Ovary (tissue), 9 donors: ENCODE data around the gene PAGE4. TPM values are rescaled to one million over a fixed set of nuclear protein-coding genes. Genes with fewer than 3 reads are reported as not detected.

Experiments used
- polyA plus RNA-seq, 2 donors: library from polyadenylated mRNA; stranded (reverse); fragments of 200-250 nt in 1 of 2; fragments of 350-450 nt in 1 of 2; fragmentation: Illumina TruSeq in 1 of 2; extraction: RNeasy Lipid Tissue Mini Kit (QIAGEN cat#74804) in 1 of 2; gene quantifications; one replicate each; pipeline ENCODE4 v1.2.3, GENCODE V29; 2013 to 2014
- total RNA-seq, 7 donors: library from RNA; depleted of rRNA in 2 of 7; stranded (reverse); fragments of >200 nt in 2 of 7; fragmentation: NEBNext Ultra II Directional in 3 of 7; extraction: Animal tissue kit (Norgen Biotek cat#: 25700) in 3 of 7; gene quantifications; one replicate each; pipeline versions ENCODE4 v1.1.0 to v1.2.4, GENCODE V29; 2016 to 2023
- donor health status: DM: no; HTN: no; CAD: no; lungs with moderate emphysema.
- donor health status: DM: no; HTN: no; CAD: no.
- donor health status: Bipolar disorder and iron deficiency.
- donor health status: DM: yes; HTN: yes; CAD: no.
- donor health status: DM: no; HTN: no; CAD: no.
- donor health status: DM: yes; HTN: yes; CAD: no.

The PAGE4 gene
- total and polyA plus RNA-seq, 9 donors = 0.71 to 9.2 (median 8.0) TPM; not detected in 4

Other genes starting within 250 kb of the PAGE4 start
- gene GAGE12H, start 249.4 kb upstream of the PAGE4 start, total RNA-seq = not detected
- not detected for gene GAGE12H, start 249.4 kb upstream of the PAGE4 start, polyA plus RNA-seq
- not detected for gene GAGE2A, start 239.8 kb upstream of the PAGE4 start, total RNA-seq
- gene GAGE2A, start 239.8 kb upstream of the PAGE4 start, polyA plus RNA-seq = not detected
- gene GAGE1, start 230.3 kb upstream of the PAGE4 start, total RNA-seq = 1 to 10 TPM in 1 of 7 donors, not detected in 6; 1.0 TPM
- gene GAGE1, start 230.3 kb upstream of the PAGE4 start, polyA plus RNA-seq = not detected
- gene PAGE1, start 133.3 kb upstream of the PAGE4 start, total RNA-seq = not detected
- not detected for gene PAGE1, start 133.3 kb upstream of the PAGE4 start, polyA plus RNA-seq
- gene USP27X, start 50.2 kb downstream of the PAGE4 start, total RNA-seq = 1 to 10 TPM; 2.4 to 8.4 (median 6.4) TPM
- gene USP27X, start 50.2 kb downstream of the PAGE4 start, polyA plus RNA-seq = 10 to 100 TPM in 1 of 2 donors, 1 to 10 TPM in 1; 6.7 to 15.1 TPM
- 10 to 100 TPM in 6 of 7 donors, 1 to 10 TPM in 1; 6.0 to 26.5 (median 18.4) TPM for gene CLCN5, start 93.3 kb downstream of the PAGE4 start, total RNA-seq
- 1 to 10 TPM; 1.4 to 7.3 TPM for gene CLCN5, start 93.3 kb downstream of the PAGE4 start, polyA plus RNA-seq